GM12878 (cell line): ENCODE results near the gene TRIP6.

Experiments used
- ATF7 ChIP-seq: fragments of 450-650 bp; IDR thresholded peaks from 2 replicates; pipeline ENCODE4 v1.6.1; 2016; ENCODE audit warnings: low read depth, mild to moderate bottlenecking
- CBFB ChIP-seq: IDR thresholded peaks from 2 replicates; pipeline ENCODE4 v1.6.1; 2016; ENCODE audit warnings: antibody characterized with exemption, low read depth
- CTCF ChIP-seq, 3 experiments: IDR thresholded peaks in 2 of 3; conservative IDR thresholded peaks in 1 of 3; 2 replicates each; pipeline ENCODE4 v1.5.1; 2011; ENCODE audit warnings: low read depth in 3 of 3, low read length in 3 of 3, mild to moderate bottlenecking in 3 of 3, control low read depth in 2 of 3, moderate library complexity in 2 of 3, inconsistent platforms in 1 of 3, mixed read lengths in 1 of 3; ENCODE audit not compliant: control insufficient read depth in 2 of 3, insufficient read depth in 1 of 3; ENCODE audit errors: extremely low read depth in 1 of 3
- EP300 ChIP-seq, 2 experiments: fragments of 150-350 bp in 1 of 2; IDR thresholded peaks; 2 replicates each; pipeline ENCODE4 v1.6.1; 2011 to 2012; ENCODE audit warnings: low read depth in 2 of 2, low read length in 2 of 2, borderline replicate concordance in 1 of 2, improper control_type of control experiment in 1 of 2, inconsistent platforms in 1 of 2; ENCODE audit not compliant: control insufficient read depth in 1 of 2
- EZH2 ChIP-seq: IDR thresholded peaks from 2 replicates; pipeline ENCODE4 v1.6.1; 2012; ENCODE audit warnings: low read depth, mild to moderate bottlenecking, control low read depth, inconsistent platforms, low read length, borderline replicate concordance; ENCODE audit not compliant: control insufficient read depth
- JUNB ChIP-seq: IDR thresholded peaks from 2 replicates; pipeline ENCODE4 v1.6.1; 2016; ENCODE audit warnings: antibody characterized with exemption, mild to moderate bottlenecking
- MAX ChIP-seq: IDR thresholded peaks from 2 replicates; pipeline ENCODE4 v1.6.1; 2012; ENCODE audit warnings: low read depth, low read length, improper control_type of control experiment
- PRDM15 ChIP-seq: fragments of 450-650 bp; formaldehyde crosslinking; IDR thresholded peaks from 2 replicates; pipeline ENCODE4 v1.4.0; 2020; ENCODE audit warnings: mild to moderate bottlenecking, moderate library complexity
- RUNX3 ChIP-seq: IDR thresholded peaks from 2 replicates; pipeline ENCODE4 v1.6.1; 2012; ENCODE audit warnings: low read length, inconsistent platforms
- SMAD1 ChIP-seq: fragments of 450-650 bp; IDR thresholded peaks from 2 replicates; pipeline ENCODE4 v1.6.1; 2018; ENCODE audit warnings: mild to moderate bottlenecking, low read depth; ENCODE audit not compliant: partially characterized antibody
- SMC3 ChIP-seq: IDR thresholded peaks from 2 replicates; pipeline ENCODE4 v1.6.1; 2011; ENCODE audit warnings: low read length, improper control_type of control experiment, borderline replicate concordance
- SPI1 ChIP-seq: IDR thresholded peaks from 2 replicates; pipeline ENCODE4 v1.6.1; 2011; ENCODE audit warnings: low read depth, mild to moderate bottlenecking, low read length, moderate library complexity, borderline replicate concordance; ENCODE audit not compliant: insufficient read depth
- SRF ChIP-seq, 2 experiments: IDR thresholded peaks; 2 replicates each; pipeline ENCODE4 v1.6.1; 2011; ENCODE audit warnings: low read depth in 2 of 2, low read length in 2 of 2, mild to moderate bottlenecking in 1 of 2, moderate library complexity in 1 of 2
- ZSCAN29 ChIP-seq: fragments of 450-650 bp; IDR thresholded peaks from 2 replicates; pipeline ENCODE4 v1.6.1; 2017; ENCODE audit warnings: mild to moderate bottlenecking, moderate library complexity

- no peak for TF ChIP-seq CTCF (IDR thresholded peaks at IDR 0.05 in 2 of 3, conservative IDR thresholded peaks at IDR 0.05 in 1 of 3; ENCODE audit: control insufficient read depth in 2 of 3, extremely low read depth in 1 of 3, insufficient read depth in 1 of 3, low read depth in 3 of 3, low read length in 3 of 3)
- no peak for TF ChIP-seq EP300 (IDR thresholded peaks at IDR 0.05; ENCODE audit: borderline replicate concordance in 1 of 2, control insufficient read depth in 1 of 2, low read depth in 2 of 2, low read length in 2 of 2)
- TF ChIP-seq JUNB, result no peak
- no peak for TF ChIP-seq ATF7
- no peak for TF ChIP-seq EZH2
- TF ChIP-seq RUNX3, result no peak
- TF ChIP-seq SRF (IDR thresholded peaks at IDR 0.05; ENCODE audit: low read depth in 2 of 2, low read length in 2 of 2), result no peak
- TF ChIP-seq CBFB, result no peak
- TF ChIP-seq MAX, result no peak
- TF ChIP-seq SMC3, result no peak
- no peak for TF ChIP-seq SPI1
- TF ChIP-seq ZSCAN29, result no peak
- TF ChIP-seq PRDM15 (CRISPR knock-in tag), result no peak
- TF ChIP-seq SMAD1, result no peak
These were observed 41.3 kb downstream of the TRIP6 start for GRCh38 chr7:100908512-100908911.
